ENCODE measurements around the gene PSME3IP1. TPM values are rescaled to one million over a fixed set of nuclear protein-coding genes. Genes with fewer than 3 reads are reported as not detected.

PSME3IP1 gene
- total RNA-seq, 1 experiment from 2014 or later: 104 TPM

- TF ChIP-seq STAT6 (CRISPR knock-in tag; conservative IDR thresholded peaks at IDR 0.05; ENCODE audit: low read depth) (no peak), TCF7 (CRISPR knock-in tag; IDR thresholded peaks at IDR 0.05; ENCODE audit: low read depth) (no peak)
These were observed 8.7 kb upstream of the PSME3IP1 start (continued) for GRCh38 chr16:57194512-57194911.

GRCh38 chr16:57192720-57193486, 7.1 kb upstream of the PSME3IP1 start:
- CTCF ChIA-PET: interaction anchor here (0.7 kb wide), 2 partner anchors 109 to 406 kb away, joined by 3 to 5 read pairs; no protein-coding TSS in a partner anchor
- ATAC-seq (no peak), DNase-seq (ENCODE audit: low spot score) (no peak)
- no peak overlapping the region for H3K4me3 Mint-ChIP-seq
- H3K27ac Mint-ChIP-seq: no peak overlapping the region
- peaks cover 22% of the 10 kb centered on the region for H3K4me1 Mint-ChIP-seq
- no peaks in the 10 kb centered on the region for H3K9me3 Mint-ChIP-seq
- TF ChIP-seq ZNF263 (CRISPR knock-in tag; IDR thresholded peaks at IDR 0.05; ENCODE audit: low read depth) (no peak), NR3C1 (CRISPR knock-in tag; conservative IDR thresholded peaks at IDR 0.05; ENCODE audit: low read depth) (no peak), ZSCAN18 (CRISPR knock-in tag; IDR thresholded peaks at IDR 0.05) (no peak)
- H3K36me3 Mint-ChIP-seq: no peaks in the 10 kb centered on the region
- POLR2A ChIA-PET: interaction anchor here (0.6 to 0.7 kb wide), 2 partner anchors 13 kb away, joined by 3 to 4 read pairs; no protein-coding TSS in a partner anchor
- H3K27me3 Mint-ChIP-seq (ENCODE audit: low read depth): no peaks in the 10 kb centered on the region

- ATAC-seq: no peak
- POLR2A ChIA-PET: interaction anchor here (0.6 to 0.7 kb wide), 2 partner anchors 12 to 14 kb away, joined by 3 to 4 read pairs; no protein-coding TSS in a partner anchor
- H3K9me3 Mint-ChIP-seq: no peaks in the 10 kb centered on the region
- H3K4me1 Mint-ChIP-seq: peaks cover 24% of the 10 kb centered on the region
- H3K36me3 Mint-ChIP-seq: no peaks in the 10 kb centered on the region
- no peak overlapping the region for H3K4me3 Mint-ChIP-seq
- no peak overlapping the region for H3K27ac Mint-ChIP-seq
- DNase-seq (ENCODE audit: low spot score): no peak
- CTCF ChIA-PET: interaction anchor here (0.7 kb wide), 1 partner anchor 108 kb away, joined by 5 read pairs; no protein-coding TSS in a partner anchor
- H3K27me3 Mint-ChIP-seq (ENCODE audit: low read depth): no peaks in the 10 kb centered on the region
- TF ChIP-seq USF1 (CRISPR knock-in tag; IDR thresholded peaks at IDR 0.05): no peak
- no peak for TF ChIP-seq ZNF138 (CRISPR knock-in tag; conservative IDR thresholded peaks at IDR 0.05)
- no peak for TF ChIP-seq CBFB (CRISPR knock-in tag; IDR thresholded peaks at IDR 0.05; ENCODE audit: low read depth)
- no peak for TF ChIP-seq ZNF423 (CRISPR knock-in tag; IDR thresholded peaks at IDR 0.05)
- no peak for TF ChIP-seq JAZF1 (CRISPR knock-in tag; IDR thresholded peaks at IDR 0.05)
- no peak for TF ChIP-seq FOXK1 (CRISPR knock-in tag; IDR thresholded peaks at IDR 0.05)
- TF ChIP-seq ARID4B (CRISPR knock-in tag; IDR thresholded peaks at IDR 0.05; ENCODE audit: borderline replicate concordance): no peak
- TF ChIP-seq ZNF219 (CRISPR knock-in tag; IDR thresholded peaks at IDR 0.05; ENCODE audit: borderline replicate concordance): no peak
- no peak for TF ChIP-seq TEAD4 (CRISPR knock-in tag; IDR thresholded peaks at IDR 0.05)
- TF ChIP-seq NFE2L1 (CRISPR knock-in tag; IDR thresholded peaks at IDR 0.05): no peak
- no peak for TF ChIP-seq STAT6 (CRISPR knock-in tag; conservative IDR thresholded peaks at IDR 0.05; ENCODE audit: low read depth)
- no peak for TF ChIP-seq ETV6 (CRISPR knock-in tag; IDR thresholded peaks at IDR 0.05)
- TF ChIP-seq GRHL2 (CRISPR knock-in tag; IDR thresholded peaks at IDR 0.05; ENCODE audit: insufficient replicate concordance, severe bottlenecking): no peak
These were observed 6.3 kb upstream of the PSME3IP1 start for GRCh38 chr16:57192146-57192545.
